Measurements from ENCODE around the gene RPLP2.

Gene RPLP2

GRCh38 chr11:818396-819128, 8.8 kb downstream of the RPLP2 start, which contains the start of gene PNPLA2:
Gene PNPLA2, plus strand, starts transcription at chr11:818914. Its CDS starts 805 bp downstream, at chr11:819719.
- H3K36me3 ChIP-seq (ENCODE audit: control insufficient read depth in 4 of 4, insufficient read depth in 4 of 4, low read length in 3 of 4) = peaks cover 0 to 19% (median 10%) of the 10 kb centered on the region in 4 experiments
- CTCF ChIA-PET = interaction anchor here (1.2 to 3.3 kb wide), 9 partner anchors 9 to 25 kb away, joined by 3 to 15 read pairs (median 5); partner anchors contain the start of genes CD151, PIDD1, RPLP2 and TSPAN4
- peak within 1 kb of the TSS; percentile 65 to 87 (median 81) for H3K4me3 ChIP-seq (ENCODE audit: control insufficient read depth in 1 of 7, extremely low read depth in 1 of 7, insufficient read depth in 4 of 7, low read depth in 2 of 7, low read length in 6 of 7)
- peaks cover 0 to 34% (median 33%) of the 10 kb centered on the region in 4 experiments for H3K4me1 ChIP-seq (ENCODE audit: control extremely low read depth in 1 of 4, control insufficient read depth in 4 of 4, insufficient read depth in 4 of 4, low read length in 3 of 4)
- DNase-seq = no peak
- H3K9me3 ChIP-seq (ENCODE audit: control extremely low read depth in 1 of 5, control insufficient read depth in 4 of 5, insufficient read depth in 2 of 5, low read depth in 1 of 5, low read length in 4 of 5) = no peaks in the 10 kb centered on the region
- POLR2A ChIA-PET = interaction anchor here (1.3 to 2.7 kb wide), 6 partner anchors 9 to 24 kb away, joined by 6 to 17 read pairs (median 8); partner anchors contain the start of genes CRACR2B, POLR2L, RPLP2 and TSPAN4
- 31% methylated on average over 17 of the region's 20 CpGs for WGBS (ENCODE audit: insufficient coverage)
- no peaks in the 10 kb centered on the region for H3K27me3 ChIP-seq (replicated peaks in 2 of 5; ENCODE audit: control insufficient read depth in 4 of 5, insufficient read depth in 5 of 5, low read length in 4 of 5)
- H3K27ac ChIP-seq (ENCODE audit: insufficient read depth in 1 of 2, low read depth in 1 of 2, low read length in 2 of 2, poor library complexity in 1 of 2, severe bottlenecking in 2 of 2) = peak within 1 kb of the TSS; percentile 70 to 85

DNA sequence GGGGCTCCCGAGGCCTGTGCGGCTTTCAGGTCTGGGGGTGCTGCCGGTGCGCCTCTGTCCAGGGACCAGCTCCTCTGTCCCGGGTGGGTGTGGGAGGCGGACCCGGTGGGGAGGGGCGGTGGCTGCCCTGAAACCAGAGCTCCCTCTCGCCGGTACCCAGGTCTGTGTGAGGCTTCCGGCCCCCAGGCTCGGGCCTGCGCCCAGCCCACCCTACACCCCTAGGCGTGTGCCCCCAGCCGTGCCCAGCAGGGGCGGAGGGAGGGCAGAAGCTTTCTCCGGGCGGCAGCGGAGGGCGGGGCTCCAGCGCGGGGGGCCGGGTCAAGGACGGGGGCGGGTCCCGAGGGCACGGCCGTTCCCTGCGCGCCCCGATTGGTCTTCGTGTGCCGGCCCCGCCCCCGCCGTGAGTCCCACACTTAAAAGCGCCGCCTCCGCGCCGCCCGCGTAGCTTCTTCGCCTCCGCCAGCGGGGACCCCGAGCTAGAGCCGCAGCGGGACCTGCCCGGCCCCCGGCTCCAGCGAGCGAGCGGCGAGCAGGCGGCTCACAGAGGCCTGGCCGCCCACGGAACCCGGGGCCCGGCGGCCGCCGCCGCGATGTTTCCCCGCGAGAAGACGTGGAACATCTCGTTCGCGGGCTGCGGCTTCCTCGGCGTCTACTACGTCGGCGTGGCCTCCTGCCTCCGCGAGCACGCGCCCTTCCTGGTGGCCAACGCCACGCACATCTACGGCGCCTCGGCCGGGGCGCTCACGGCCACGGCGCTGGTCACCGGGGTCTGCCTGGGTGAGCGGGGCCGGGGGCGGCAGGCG, 9.6 kb downstream of the RPLP2 start:
- CTCF ChIA-PET = interaction anchor here (0.6 to 3.3 kb wide), 10 partner anchors 8 to 254 kb away, joined by 3 to 15 read pairs (median 4); partner anchors contain the start of genes PIDD1, RPLP2 and TSPAN4
- H3K9me3 ChIP-seq (ENCODE audit: control extremely low read depth in 1 of 5, control insufficient read depth in 4 of 5, insufficient read depth in 2 of 5, low read depth in 1 of 5, low read length in 4 of 5) = no peaks in the 10 kb centered on the region
- no peaks in the 10 kb centered on the region for H3K27me3 ChIP-seq (replicated peaks in 2 of 5; ENCODE audit: control insufficient read depth in 4 of 5, insufficient read depth in 5 of 5, low read length in 4 of 5)
- H3K4me3 ChIP-seq (ENCODE audit: control insufficient read depth in 1 of 7, extremely low read depth in 1 of 7, insufficient read depth in 4 of 7, low read depth in 2 of 7, low read length in 6 of 7) = peak overlapping the region; percentile 65 to 87 (median 81)
- DNase-seq = peak; percentile 86 to 94 (median 92)
- POLR2A ChIA-PET = interaction anchor here (0.6 to 2.7 kb wide), 9 partner anchors 9 to 93 kb away, joined by 3 to 17 read pairs (median 7); partner anchors contain the start of genes CD151, CRACR2B, POLR2L and RPLP2
- peak overlapping the region; percentile 70 to 85 for H3K27ac ChIP-seq (ENCODE audit: insufficient read depth in 1 of 2, low read depth in 1 of 2, low read length in 2 of 2, poor library complexity in 1 of 2, severe bottlenecking in 2 of 2)
- WGBS (ENCODE audit: insufficient coverage) = 0% methylated on average over 80 of the region's 96 CpGs
- H3K4me1 ChIP-seq (ENCODE audit: control extremely low read depth in 1 of 4, control insufficient read depth in 4 of 4, insufficient read depth in 4 of 4, low read length in 3 of 4) = peaks cover 0 to 34% (median 33%) of the 10 kb centered on the region in 4 experiments
- peaks cover 0 to 22% (median 12%) of the 10 kb centered on the region in 4 experiments for H3K36me3 ChIP-seq (ENCODE audit: control insufficient read depth in 4 of 4, insufficient read depth in 4 of 4, low read length in 3 of 4)

DNA sequence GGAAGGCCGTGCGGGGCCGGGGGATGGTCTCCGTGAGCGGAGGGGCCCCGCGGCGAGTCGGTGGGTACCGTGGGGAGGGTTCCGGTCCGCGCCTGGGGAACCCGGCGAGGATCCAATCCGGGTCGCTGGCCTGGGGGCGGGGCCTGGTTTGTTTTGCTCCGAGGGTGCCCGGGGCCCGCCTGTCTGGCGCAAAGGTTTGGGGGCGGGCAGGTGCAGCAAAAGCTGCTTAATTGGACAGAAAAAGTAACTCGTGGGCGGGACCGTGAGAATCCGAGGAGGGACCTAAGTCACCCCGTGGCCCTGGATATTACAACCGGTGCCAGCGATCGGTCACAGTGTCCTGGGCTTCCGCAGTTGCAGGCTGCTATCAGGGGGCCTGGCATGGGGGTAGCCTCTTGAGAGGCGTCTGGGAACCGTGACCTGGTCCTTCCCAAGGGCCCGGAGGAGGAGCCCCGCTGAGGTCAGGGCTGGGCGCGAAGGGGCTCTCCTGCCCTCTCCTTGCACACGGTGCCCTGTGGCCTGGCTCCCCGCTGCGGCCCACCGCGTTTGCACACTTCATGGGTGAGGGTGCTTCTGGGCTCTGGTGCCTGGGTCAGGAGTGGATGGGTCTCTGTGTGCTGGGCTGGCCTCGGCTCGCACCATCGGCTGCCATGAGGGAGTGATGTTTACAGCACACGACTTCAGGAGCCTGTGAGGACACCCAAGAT, 10.3 kb downstream of the RPLP2 start:
- peaks cover 0 to 29% (median 15%) of the 10 kb centered on the region in 4 experiments for H3K36me3 ChIP-seq (ENCODE audit: control insufficient read depth in 4 of 4, insufficient read depth in 4 of 4, low read length in 3 of 4)
- H3K4me1 ChIP-seq (ENCODE audit: control extremely low read depth in 1 of 4, control insufficient read depth in 4 of 4, insufficient read depth in 4 of 4, low read length in 3 of 4) = peaks cover 0 to 34% (median 33%) of the 10 kb centered on the region in 4 experiments
- ChIA-PET CTCF (interaction anchor here (0.6 to 3.4 kb wide), 7 partner anchors 8 to 21 kb away, joined by 3 to 15 read pairs (median 5); partner anchors contain the start of gene RPLP2), POLR2A (interaction anchor here (0.6 to 2.7 kb wide), 9 partner anchors 8 to 93 kb away, joined by 3 to 17 read pairs (median 7); partner anchors contain the start of genes CD151, CRACR2B, POLR2L and RPLP2)
- DNase-seq = peak; percentile 93 to 97 (median 97)
- no peaks in the 10 kb centered on the region for H3K9me3 ChIP-seq (ENCODE audit: control extremely low read depth in 1 of 5, control insufficient read depth in 4 of 5, insufficient read depth in 2 of 5, low read depth in 1 of 5, low read length in 4 of 5)
- H3K27me3 ChIP-seq (replicated peaks in 2 of 5; ENCODE audit: control insufficient read depth in 4 of 5, insufficient read depth in 5 of 5, low read length in 4 of 5) = no peaks in the 10 kb centered on the region
- WGBS (ENCODE audit: insufficient coverage) = 4% methylated on average over 46 of the region's 47 CpGs
- H3K4me3 ChIP-seq (ENCODE audit: control insufficient read depth in 1 of 7, extremely low read depth in 1 of 7, insufficient read depth in 4 of 7, low read depth in 2 of 7, low read length in 6 of 7) = peak overlapping the region; percentile 65 to 87 (median 81)
- peak overlapping the region; percentile 70 to 85 for H3K27ac ChIP-seq (ENCODE audit: insufficient read depth in 1 of 2, low read depth in 1 of 2, low read length in 2 of 2, poor library complexity in 1 of 2, severe bottlenecking in 2 of 2)

- 77% methylated on average over 10 of the region's 11 CpGs for WGBS (ENCODE audit: insufficient coverage)
- peaks cover 0 to 41% (median 37%) of the 10 kb centered on the region in 4 experiments for H3K4me1 ChIP-seq (ENCODE audit: control extremely low read depth in 1 of 4, control insufficient read depth in 4 of 4, insufficient read depth in 4 of 4, low read length in 3 of 4)
- peak overlapping the region; percentile 63 to 86 (median 79) for H3K4me3 ChIP-seq (ENCODE audit: control insufficient read depth in 1 of 7, extremely low read depth in 1 of 7, insufficient read depth in 4 of 7, low read depth in 2 of 7, low read length in 6 of 7)
- peaks cover 0 to 32% (median 19%) of the 10 kb centered on the region in 4 experiments for H3K36me3 ChIP-seq (ENCODE audit: control insufficient read depth in 4 of 4, insufficient read depth in 4 of 4, low read length in 3 of 4)
- ChIA-PET POLR2A (interaction anchor here (1.5 to 2.7 kb wide), 5 partner anchors 9 to 21 kb away, joined by 4 to 17 read pairs (median 10); partner anchors contain the start of genes CD151, POLR2L, RPLP2 and TSPAN4), CTCF (interaction anchor here (0.6 to 3.4 kb wide), 5 partner anchors 8 to 26 kb away, joined by 3 to 15 read pairs (median 4); partner anchors contain the start of gene RPLP2)
- no peak for DNase-seq
- peaks cover 0 to 4% (median 0%) of the 10 kb centered on the region in 5 experiments for H3K27me3 ChIP-seq (replicated peaks in 2 of 5; ENCODE audit: control insufficient read depth in 4 of 5, insufficient read depth in 5 of 5, low read length in 4 of 5)
- H3K27ac ChIP-seq (ENCODE audit: insufficient read depth in 1 of 2, low read depth in 1 of 2, low read length in 2 of 2, poor library complexity in 1 of 2, severe bottlenecking in 2 of 2) = peak overlapping the region in 1 of 2 experiments; percentile 85
- no peaks in the 10 kb centered on the region for H3K9me3 ChIP-seq (ENCODE audit: control extremely low read depth in 1 of 5, control insufficient read depth in 4 of 5, insufficient read depth in 2 of 5, low read depth in 1 of 5, low read length in 4 of 5)
These were observed 11.1 kb downstream of the RPLP2 start for GRCh38 chr11:820655-821511.

GRCh38 chr11:821512-822371, 12.0 kb downstream of the RPLP2 start:
- 55% methylated on average over 17 of the region's 22 CpGs for WGBS (ENCODE audit: insufficient coverage)
- ChIA-PET CTCF (interaction anchor here (0.6 to 3.4 kb wide), 5 partner anchors 9 to 25 kb away, joined by 3 to 14 read pairs (median 3); partner anchors contain the start of gene RPLP2), POLR2A (interaction anchor here (0.6 to 1.7 kb wide), 3 partner anchors 9 to 21 kb away, joined by 3 to 4 read pairs (median 3); partner anchors contain the start of gene TSPAN4)
- H3K36me3 ChIP-seq (ENCODE audit: control insufficient read depth in 4 of 4, insufficient read depth in 4 of 4, low read length in 3 of 4) = peaks cover 0 to 32% (median 16%) of the 10 kb centered on the region in 4 experiments
- peaks cover 0 to 48% (median 43%) of the 10 kb centered on the region in 4 experiments for H3K4me1 ChIP-seq (ENCODE audit: control extremely low read depth in 1 of 4, control insufficient read depth in 4 of 4, insufficient read depth in 4 of 4, low read length in 3 of 4)
- peak overlapping the region in 1 of 2 experiments; percentile 55 for H3K27ac ChIP-seq (ENCODE audit: insufficient read depth in 1 of 2, low read depth in 1 of 2, low read length in 2 of 2, poor library complexity in 1 of 2, severe bottlenecking in 2 of 2)
- peaks cover 0 to 4% (median 2%) of the 10 kb centered on the region in 5 experiments for H3K27me3 ChIP-seq (replicated peaks in 2 of 5; ENCODE audit: control insufficient read depth in 4 of 5, insufficient read depth in 5 of 5, low read length in 4 of 5)
- peak overlapping the region in 3 of 7 experiments; percentile 79 to 86 (median 82) for H3K4me3 ChIP-seq (ENCODE audit: control insufficient read depth in 1 of 7, extremely low read depth in 1 of 7, insufficient read depth in 4 of 7, low read depth in 2 of 7, low read length in 6 of 7)
- H3K9me3 ChIP-seq (ENCODE audit: control extremely low read depth in 1 of 5, control insufficient read depth in 4 of 5, insufficient read depth in 2 of 5, low read depth in 1 of 5, low read length in 4 of 5) = no peaks in the 10 kb centered on the region
- peak in 2 of 3 donors; percentile 64 to 71 for DNase-seq

Data from common myeloid progenitor, CD34-positive (primary cell).